Neural progenitor cell (in vitro differentiated cells): ENCODE measurements around the gene RNF151. TPM values are rescaled to one million over a fixed set of nuclear protein-coding genes. Genes with fewer than 3 reads are reported as not detected.

Experiments used
- DNase-seq: peaks from one replicate; pipeline ENCODE4 v3.0.0-alpha.2; 2016; ENCODE audit warnings: low spot score
- H2AFZ ChIP-seq: fragments of 200-600 bp; sonication (generic); replicated peaks from 2 replicates; pipeline ENCODE4 v1.6.1; 2016; ENCODE audit warnings: antibody characterized with exemption
- H3F3A ChIP-seq: fragments of 200-600 bp; sonication (generic); 2 replicates; pipeline ENCODE4 v1.6.1; 2016; ENCODE audit warnings: antibody characterized with exemption, low read depth
- H3K27ac ChIP-seq: fragments of 200-600 bp; sonication (generic); 2 replicates; pipeline ENCODE4 v1.5.1; 2016; ENCODE audit warnings: mild to moderate bottlenecking
- H3K27me3 ChIP-seq: fragments of 200-600 bp; sonication (generic); 2 replicates; pipeline ENCODE4 v1.6.1; 2016; ENCODE audit warnings: mild to moderate bottlenecking, moderate library complexity
- H3K36me3 ChIP-seq: fragments of 200-600 bp; sonication (generic); 2 replicates; pipeline ENCODE4 v1.5.1; 2016
- H3K4me1 ChIP-seq: fragments of 200-600 bp; sonication (generic); 2 replicates; pipeline ENCODE4 v1.6.1; 2016; ENCODE audit warnings: mixed run types
- H3K4me2 ChIP-seq: fragments of 200-600 bp; sonication (generic); 2 replicates; pipeline ENCODE4 v1.6.1; 2016
- H3K4me3 ChIP-seq: fragments of 200-600 bp; sonication (generic); 2 replicates; pipeline ENCODE4 v1.5.1; 2016
- H3K79me2 ChIP-seq: fragments of 200-600 bp; sonication (generic); 2 replicates; pipeline ENCODE4 v1.6.1; 2016; ENCODE audit warnings: low read depth
- H3K9ac ChIP-seq: fragments of 200-600 bp; sonication (generic); 2 replicates; pipeline ENCODE4 v1.6.1; 2016
- H3K9me3 ChIP-seq: fragments of 200-600 bp; sonication (generic); 2 replicates; pipeline ENCODE4 v1.5.1; 2016; ENCODE audit warnings: low read depth
- H4K20me1 ChIP-seq: fragments of 200-600 bp; sonication (generic); 2 replicates; pipeline ENCODE4 v1.6.1; 2016; ENCODE audit warnings: low read depth
- H3K27ac Mint-ChIP-seq: 3 replicates; pipeline ENCODE4 v1.8.0; 2021; ENCODE audit warnings: mixed read lengths
- H3K27me3 Mint-ChIP-seq: 2 replicates; pipeline ENCODE4 v1.8.0; 2022; ENCODE audit warnings: low read depth, mild to moderate bottlenecking, inconsistent platforms, moderate library complexity, mixed read lengths; ENCODE audit not compliant: insufficient read depth
- H3K36me3 Mint-ChIP-seq: 3 replicates; pipeline ENCODE4 v1.8.0; 2021; ENCODE audit warnings: mixed read lengths
- H3K4me1 Mint-ChIP-seq: 3 replicates; pipeline ENCODE4 v1.8.0; 2021; ENCODE audit warnings: mixed read lengths
- H3K4me3 Mint-ChIP-seq: 3 replicates; pipeline ENCODE4 v1.8.0; 2021; ENCODE audit warnings: mild to moderate bottlenecking, moderate library complexity, mixed read lengths
- H3K9me3 Mint-ChIP-seq: 3 replicates; pipeline ENCODE4 v1.8.0; 2020; ENCODE audit warnings: mixed read lengths
- EZH2 ChIP-seq: fragments of 200-600 bp; sonication (generic); IDR thresholded peaks from 2 replicates; pipeline ENCODE4 v1.6.1; 2017; ENCODE audit warnings: antibody characterized with exemption, mild to moderate bottlenecking, moderate library complexity
- EZH2phosphoT487 ChIP-seq: fragments of 200-600 bp; sonication (generic); IDR thresholded peaks from 2 replicates; pipeline ENCODE4 v1.6.1; 2017; ENCODE audit warnings: antibody characterized with exemption
- total RNA-seq: library from RNA; depleted of rRNA; stranded (reverse); fragments of >200 nt; gene quantifications from 2 replicates; pipeline ENCODE4 v1.2.3, GENCODE V29; 2015; ENCODE audit warnings: low replicate concordance
- TF ChIP-seq, protein P1 (sequence below): fragments of 200-600 bp; sonication (generic); IDR thresholded peaks from 2 replicates; pipeline ENCODE4 v1.5.1; 2017; ENCODE audit warnings: antibody characterized with exemption, mild to moderate bottlenecking

RNF151 gene
- total RNA-seq, 1 donor from 2014 or later: not detected

- peaks cover 11% of the 10 kb centered on the region for H3K4me1 Mint-ChIP-seq
- Histone ChIP-seq H3K27ac (no peak overlapping the region), H3K27me3 (peaks cover 58% of the 10 kb centered on the region), H3K4me1 (peaks cover 10% of the 10 kb centered on the region), H3F3A (peaks cover 58% of the 10 kb centered on the region), H3K9me3 (no peaks in the 10 kb centered on the region), H3K4me3 (peak overlapping the region; percentile 28), H3K36me3 (no peaks in the 10 kb centered on the region), H4K20me1 (peaks cover 24% of the 10 kb centered on the region), H3K9ac (no peak overlapping the region), H2AFZ (no peak overlapping the region), H3K79me2 (no peaks in the 10 kb centered on the region), H3K4me2 (peak overlapping the region; percentile 84)
- peak; percentile 97 for DNase-seq
- TF ChIP-seq, protein P1, sequence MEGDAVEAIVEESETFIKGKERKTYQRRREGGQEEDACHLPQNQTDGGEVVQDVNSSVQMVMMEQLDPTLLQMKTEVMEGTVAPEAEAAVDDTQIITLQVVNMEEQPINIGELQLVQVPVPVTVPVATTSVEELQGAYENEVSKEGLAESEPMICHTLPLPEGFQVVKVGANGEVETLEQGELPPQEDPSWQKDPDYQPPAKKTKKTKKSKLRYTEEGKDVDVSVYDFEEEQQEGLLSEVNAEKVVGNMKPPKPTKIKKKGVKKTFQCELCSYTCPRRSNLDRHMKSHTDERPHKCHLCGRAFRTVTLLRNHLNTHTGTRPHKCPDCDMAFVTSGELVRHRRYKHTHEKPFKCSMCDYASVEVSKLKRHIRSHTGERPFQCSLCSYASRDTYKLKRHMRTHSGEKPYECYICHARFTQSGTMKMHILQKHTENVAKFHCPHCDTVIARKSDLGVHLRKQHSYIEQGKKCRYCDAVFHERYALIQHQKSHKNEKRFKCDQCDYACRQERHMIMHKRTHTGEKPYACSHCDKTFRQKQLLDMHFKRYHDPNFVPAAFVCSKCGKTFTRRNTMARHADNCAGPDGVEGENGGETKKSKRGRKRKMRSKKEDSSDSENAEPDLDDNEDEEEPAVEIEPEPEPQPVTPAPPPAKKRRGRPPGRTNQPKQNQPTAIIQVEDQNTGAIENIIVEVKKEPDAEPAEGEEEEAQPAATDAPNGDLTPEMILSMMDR: no peak
- TF ChIP-seq EZH2phosphoT487 (peak; percentile 19), EZH2 (no peak)
- H3K9me3 Mint-ChIP-seq: peaks cover 2% of the 10 kb centered on the region
- peaks cover 27% of the 10 kb centered on the region for H3K27me3 Mint-ChIP-seq
- H3K4me3 Mint-ChIP-seq: peak overlapping the region; percentile 41
- H3K27ac Mint-ChIP-seq: no peak overlapping the region
- peaks cover 5% of the 10 kb centered on the region for H3K36me3 Mint-ChIP-seq
These were observed 25.5 kb downstream of the RNF151 start for GRCh38 chr16:1991948-1992703.

- Mint-ChIP-seq H3K36me3 (peaks cover 8% of the 10 kb centered on the region), H3K4me3 (no peak overlapping the region), H3K27ac (no peak overlapping the region), H3K27me3 (peaks cover 27% of the 10 kb centered on the region), H3K9me3 (peaks cover 2% of the 10 kb centered on the region), H3K4me1 (peaks cover 11% of the 10 kb centered on the region)
- Histone ChIP-seq H3F3A (peaks cover 58% of the 10 kb centered on the region), H3K9ac (no peak overlapping the region), H3K27me3 (peaks cover 58% of the 10 kb centered on the region), H3K4me2 (peak overlapping the region; percentile 24), H2AFZ (no peak overlapping the region), H3K27ac (no peak overlapping the region), H4K20me1 (peaks cover 24% of the 10 kb centered on the region), H3K4me1 (peaks cover 10% of the 10 kb centered on the region), H3K36me3 (no peaks in the 10 kb centered on the region), H3K9me3 (no peaks in the 10 kb centered on the region), H3K79me2 (no peaks in the 10 kb centered on the region), H3K4me3 (no peak overlapping the region)
- DNase-seq: peak; percentile 51
- TF ChIP-seq, protein P1: no peak
- TF ChIP-seq EZH2: no peak
- TF ChIP-seq EZH2phosphoT487: no peak
These were observed 26.2 kb downstream of the RNF151 start for GRCh38 chr16:1992704-1993317.

- peaks cover 22% of the 10 kb centered on the region for H4K20me1 ChIP-seq
- H3K9me3 ChIP-seq: no peaks in the 10 kb centered on the region
- no peaks in the 10 kb centered on the region for H3K36me3 ChIP-seq
- H2AFZ ChIP-seq: no peak overlapping the region
- DNase-seq: no peak
- TF ChIP-seq EZH2 (no peak), EZH2phosphoT487 (no peak)
- TF ChIP-seq, protein P1: no peak
- no peak overlapping the region for H3K4me2 ChIP-seq
- H3K9me3 Mint-ChIP-seq: peaks cover 2% of the 10 kb centered on the region
- peaks cover 7% of the 10 kb centered on the region for H3K36me3 Mint-ChIP-seq
- no peak overlapping the region for H3K4me3 ChIP-seq
- no peak overlapping the region for H3K9ac ChIP-seq
- H3K4me3 Mint-ChIP-seq: no peak overlapping the region
- H3K79me2 ChIP-seq: no peaks in the 10 kb centered on the region
- H3K27me3 Mint-ChIP-seq: peaks cover 22% of the 10 kb centered on the region
- peaks cover 8% of the 10 kb centered on the region for H3K4me1 Mint-ChIP-seq
- H3F3A ChIP-seq: peaks cover 55% of the 10 kb centered on the region
- H3K27me3 ChIP-seq: peaks cover 48% of the 10 kb centered on the region
- H3K4me1 ChIP-seq: peaks cover 10% of the 10 kb centered on the region
- H3K27ac Mint-ChIP-seq: no peak overlapping the region
- no peak overlapping the region for H3K27ac ChIP-seq
These were observed 27.1 kb downstream of the RNF151 start for GRCh38 chr16:1993731-1994131.
